CD4-positive, alpha-beta T cell (primary cell): ENCODE measurements around the gene C1orf198. TPM values are rescaled to one million over a fixed set of nuclear protein-coding genes. Genes with fewer than 3 reads are reported as not detected.

Experiments used
- ATAC-seq: fragments of 200-7000 bp; cut with Tn5 transposase; one replicate; pipeline ENCODE4 v1.10.0; 2022; ENCODE audit warnings: mild to moderate bottlenecking; ENCODE audit not compliant: poor library complexity
- CTCF ChIA-PET: fragments of 350-600 bp; sonication (Branson Sonifier 250); formaldehyde crosslinking; loops from one replicate; lab custom pipeline; 2021; ENCODE audit warnings: antibody characterized with exemption, inconsistent platforms; lab: Charles Lee
- POLR2A ChIA-PET: fragments of 350-600 bp; sonication (Branson Sonifier 250); formaldehyde crosslinking; loops from one replicate; lab custom pipeline; 2021; ENCODE audit warnings: antibody characterized with exemption, inconsistent platforms; lab: Charles Lee
- DNase-seq, 14 experiments: peaks; one replicate each; pipeline ENCODE4 v3.0.0-alpha.2; 2013 to 2020; ENCODE audit warnings: mixed read lengths in 2 of 14
- H3K27ac ChIP-seq, 2 donors: one replicate each; pipeline versions ENCODE4 v1.5.1 to v1.7.0; 2013; ENCODE audit warnings: low read length in 2 of 2, low read depth in 1 of 2, mild to moderate bottlenecking in 1 of 2
- H3K27me3 ChIP-seq, 2 experiments: 1 replicate in 1 of 2; 2 replicates in 1 of 2; pipeline versions ENCODE4 v1.6.1 to v1.7.0; 2013; ENCODE audit warnings: low read length in 2 of 2, control low read depth in 1 of 2, mild to moderate bottlenecking in 1 of 2, moderate library complexity in 1 of 2; ENCODE audit not compliant: insufficient read depth in 2 of 2, control insufficient read depth in 1 of 2
- H3K36me3 ChIP-seq: one replicate; pipeline ENCODE4 v1.6.1; 2013; ENCODE audit warnings: low read length, control low read depth; ENCODE audit not compliant: insufficient read depth
- H3K4me1 ChIP-seq: one replicate; pipeline ENCODE4 v1.6.1; 2013; ENCODE audit warnings: low read length, control low read depth; ENCODE audit not compliant: insufficient read depth
- H3K4me3 ChIP-seq: one replicate; pipeline ENCODE4 v1.5.1; 2013; ENCODE audit warnings: mild to moderate bottlenecking, low read length, moderate library complexity
- H3K9me3 ChIP-seq, 2 experiments: 1 replicate in 1 of 2; 2 replicates in 1 of 2; pipeline versions ENCODE4 v1.6.1 to v1.7.0; 2013; ENCODE audit warnings: low read length in 2 of 2, mild to moderate bottlenecking in 2 of 2, control low read depth in 1 of 2, moderate library complexity in 1 of 2; ENCODE audit not compliant: control insufficient read depth in 1 of 2, insufficient read depth in 1 of 2
- H3K27ac Mint-ChIP-seq: one replicate; pipeline ENCODE4 v1.8.0; 2020; ENCODE audit warnings: mixed read lengths
- H3K27me3 Mint-ChIP-seq: one replicate; pipeline ENCODE4 v1.8.0; 2021; ENCODE audit warnings: mixed read lengths
- H3K36me3 Mint-ChIP-seq: one replicate; pipeline ENCODE4 v1.8.0; 2021; ENCODE audit warnings: low read depth, mixed read lengths
- H3K4me1 Mint-ChIP-seq: one replicate; pipeline ENCODE4 v1.8.0; 2021; ENCODE audit warnings: low read depth, mixed read lengths
- H3K4me3 Mint-ChIP-seq: one replicate; pipeline ENCODE4 v1.8.0; 2020; ENCODE audit warnings: mild to moderate bottlenecking, mixed read lengths
- H3K9me3 Mint-ChIP-seq: one replicate; pipeline ENCODE4 v1.8.0; 2020; ENCODE audit warnings: mixed read lengths
- intact Hi-C, 2 experiments: fragments of 100-400 bp; cut with DNase I in 1 of 2; cut with micrococcal nuclease in 1 of 2; formaldehyde crosslinking; loops; one replicate each; pipeline versions ENCODE4 v1.15.1 to v1.9.0; 2023 to 2025; cut with DNase I, micrococcal nuclease
- total RNA-seq, 174 experiments: library from RNA in 2 of 174; stranded (reverse) in 2 of 174; gene quantifications; one replicate each; pipeline ENCODE4 v1.2.3 and lab custom pipeline; 2021 to 2026
- TF ChIP-seq, protein P1 (sequence below): fragments of 200-600 bp; IDR thresholded peaks from one replicate; pipeline ENCODE4 v1.8.0; 2022; ENCODE audit warnings: antibody characterized with exemption, mild to moderate bottlenecking

Gene C1orf198
- total RNA-seq, 2 experiments from 2014 or later = 2.2 TPM

- Histone ChIP-seq H3K4me1 (no peaks in the 10 kb centered on the region), H3K4me3 (no peak overlapping the region), H3K27me3 (no peaks in the 10 kb centered on the region), H3K9me3 (no peaks in the 10 kb centered on the region), H3K27ac (no peak overlapping the region), H3K36me3 (no peaks in the 10 kb centered on the region)
- POLR2A ChIA-PET = no interaction called here
- H3K27ac Mint-ChIP-seq = no peak overlapping the region
- TF ChIP-seq, protein P1, sequence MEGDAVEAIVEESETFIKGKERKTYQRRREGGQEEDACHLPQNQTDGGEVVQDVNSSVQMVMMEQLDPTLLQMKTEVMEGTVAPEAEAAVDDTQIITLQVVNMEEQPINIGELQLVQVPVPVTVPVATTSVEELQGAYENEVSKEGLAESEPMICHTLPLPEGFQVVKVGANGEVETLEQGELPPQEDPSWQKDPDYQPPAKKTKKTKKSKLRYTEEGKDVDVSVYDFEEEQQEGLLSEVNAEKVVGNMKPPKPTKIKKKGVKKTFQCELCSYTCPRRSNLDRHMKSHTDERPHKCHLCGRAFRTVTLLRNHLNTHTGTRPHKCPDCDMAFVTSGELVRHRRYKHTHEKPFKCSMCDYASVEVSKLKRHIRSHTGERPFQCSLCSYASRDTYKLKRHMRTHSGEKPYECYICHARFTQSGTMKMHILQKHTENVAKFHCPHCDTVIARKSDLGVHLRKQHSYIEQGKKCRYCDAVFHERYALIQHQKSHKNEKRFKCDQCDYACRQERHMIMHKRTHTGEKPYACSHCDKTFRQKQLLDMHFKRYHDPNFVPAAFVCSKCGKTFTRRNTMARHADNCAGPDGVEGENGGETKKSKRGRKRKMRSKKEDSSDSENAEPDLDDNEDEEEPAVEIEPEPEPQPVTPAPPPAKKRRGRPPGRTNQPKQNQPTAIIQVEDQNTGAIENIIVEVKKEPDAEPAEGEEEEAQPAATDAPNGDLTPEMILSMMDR = no peak
- H3K9me3 Mint-ChIP-seq = peaks cover 1% of the 10 kb centered on the region
- CTCF ChIA-PET = no interaction called here
- ATAC-seq (no peak), DNase-seq (no peak)
- no peaks in the 10 kb centered on the region for H3K36me3 Mint-ChIP-seq
- no peaks in the 10 kb centered on the region for H3K4me1 Mint-ChIP-seq
- H3K27me3 Mint-ChIP-seq = peaks cover 47% of the 10 kb centered on the region
- intact Hi-C loops = no loop called here
- no peak overlapping the region for H3K4me3 Mint-ChIP-seq
Measured at GRCh38 chr1:230818901-230819300, 49.4 kb downstream of the C1orf198 start.

GRCh38 chr1:230818367-230818766, 50.0 kb downstream of the C1orf198 start:
- H3K36me3 Mint-ChIP-seq = no peaks in the 10 kb centered on the region
- H3K9me3 ChIP-seq = peaks cover 0 to 1% of the 10 kb centered on the region in 2 experiments

DNA sequence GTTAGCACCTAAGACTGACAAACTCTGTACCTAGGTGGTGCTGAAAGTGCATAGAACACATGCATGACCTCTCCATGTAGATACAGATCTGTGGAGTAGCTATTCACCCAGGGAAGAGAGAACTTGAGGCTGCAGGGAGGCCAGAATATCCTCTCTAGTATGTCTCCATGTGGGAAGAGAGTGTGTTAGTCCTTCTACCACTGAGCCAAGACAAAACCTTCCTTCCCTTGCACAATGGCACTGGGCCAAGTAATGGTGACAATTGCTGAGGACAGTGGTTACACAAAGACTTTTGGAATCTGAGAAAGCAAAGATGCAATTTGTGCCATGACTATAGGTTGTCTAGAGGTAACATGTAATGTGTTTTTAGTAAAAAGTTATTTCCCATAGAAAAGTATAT, 52.3 kb downstream of the C1orf198 start:
- Histone ChIP-seq H3K27ac (no peak overlapping the region), H3K4me3 (no peak overlapping the region), H3K4me1 (no peaks in the 10 kb centered on the region), H3K27me3 (no peaks in the 10 kb centered on the region), H3K9me3 (peaks cover 0 to 14% of the 10 kb centered on the region in 2 experiments), H3K36me3 (no peaks in the 10 kb centered on the region)
- DNase-seq (no peak), ATAC-seq (no peak)
- Mint-ChIP-seq H3K27ac (no peak overlapping the region), H3K27me3 (peaks cover 55% of the 10 kb centered on the region), H3K36me3 (no peaks in the 10 kb centered on the region), H3K4me3 (no peak overlapping the region), H3K9me3 (peaks cover 18% of the 10 kb centered on the region), H3K4me1 (no peaks in the 10 kb centered on the region)
- POLR2A ChIA-PET = no interaction called here
- intact Hi-C loops = no loop called here
- CTCF ChIA-PET = no interaction called here
- TF ChIP-seq, protein P1 = no peak

More at GRCh38 chr1:230818367-230818766, 50.0 kb downstream of the C1orf198 start:
- Histone ChIP-seq H3K4me3 (no peak overlapping the region), H3K4me1 (no peaks in the 10 kb centered on the region), H3K27me3 (no peaks in the 10 kb centered on the region), H3K27ac (no peak overlapping the region), H3K36me3 (no peaks in the 10 kb centered on the region)
- peaks cover 47% of the 10 kb centered on the region for H3K27me3 Mint-ChIP-seq
- H3K4me3 Mint-ChIP-seq = no peak overlapping the region
- intact Hi-C loops = no loop called here
- no peak for ATAC-seq
- ChIA-PET POLR2A (no interaction called here), CTCF (no interaction called here)
- H3K27ac Mint-ChIP-seq = no peak overlapping the region
- DNase-seq = no peak
- TF ChIP-seq, protein P1 = no peak
- no peaks in the 10 kb centered on the region for H3K4me1 Mint-ChIP-seq
- peaks cover 5% of the 10 kb centered on the region for H3K9me3 Mint-ChIP-seq
